ENCODE data around the gene UCMA.

Gene UCMA

GRCh38 chr10:13183625-13184024, 50.5 kb downstream of the UCMA start:
- H3K36me3 Mint-ChIP-seq, result peaks cover 95% of the 10 kb centered on the region
- no peak for DNase-seq (ENCODE audit: low spot score in 2 of 2)
- H3K4me1 Mint-ChIP-seq, result no peaks in the 10 kb centered on the region
- no peak overlapping the region for H3K4me3 Mint-ChIP-seq
- ATAC-seq, result no peak
- H3K27ac Mint-ChIP-seq, result peak overlapping the region; percentile 1
- H3K9me3 Mint-ChIP-seq, result no peaks in the 10 kb centered on the region

- Mint-ChIP-seq H3K4me1 (no peaks in the 10 kb centered on the region), H3K4me3 (no peak overlapping the region), H3K9me3 (no peaks in the 10 kb centered on the region), H3K27ac (no peak overlapping the region), H3K36me3 (peaks cover 98% of the 10 kb centered on the region)
- ATAC-seq (no peak), DNase-seq (ENCODE audit: low spot score in 2 of 2) (no peak)
These were observed 51.8 kb downstream of the UCMA start for GRCh38 chr10:13182424-13182823.

GRCh38 chr10:13180788-13181187, 53.4 kb downstream of the UCMA start:
- DNase-seq (ENCODE audit: low spot score in 2 of 2) (peak in 1 of 2 donors; percentile 64), ATAC-seq (peak; percentile 94)
- Mint-ChIP-seq H3K27ac (no peak overlapping the region), H3K4me1 (no peaks in the 10 kb centered on the region), H3K4me3 (no peak overlapping the region), H3K36me3 (peaks cover 98% of the 10 kb centered on the region), H3K9me3 (no peaks in the 10 kb centered on the region)

GRCh38 chr10:13173616-13174015, 60.6 kb downstream of the UCMA start:
- Mint-ChIP-seq H3K27ac (no peak overlapping the region), H3K36me3 (peaks cover 85% of the 10 kb centered on the region), H3K4me1 (no peaks in the 10 kb centered on the region), H3K9me3 (no peaks in the 10 kb centered on the region), H3K4me3 (no peak overlapping the region)
- ATAC-seq (no peak), DNase-seq (ENCODE audit: low spot score in 2 of 2) (no peak)

Measured in stimulated activated effector memory CD8-positive, alpha-beta T cell treated with anti-CD3 and anti-CD28 coated beads, Interleukin-12 subunit alpha, Interleukin-12 subunit beta, amount 100 ng/mL, for 72 hours (primary cell).